ENCODE results near the gene NF2.

DNA sequence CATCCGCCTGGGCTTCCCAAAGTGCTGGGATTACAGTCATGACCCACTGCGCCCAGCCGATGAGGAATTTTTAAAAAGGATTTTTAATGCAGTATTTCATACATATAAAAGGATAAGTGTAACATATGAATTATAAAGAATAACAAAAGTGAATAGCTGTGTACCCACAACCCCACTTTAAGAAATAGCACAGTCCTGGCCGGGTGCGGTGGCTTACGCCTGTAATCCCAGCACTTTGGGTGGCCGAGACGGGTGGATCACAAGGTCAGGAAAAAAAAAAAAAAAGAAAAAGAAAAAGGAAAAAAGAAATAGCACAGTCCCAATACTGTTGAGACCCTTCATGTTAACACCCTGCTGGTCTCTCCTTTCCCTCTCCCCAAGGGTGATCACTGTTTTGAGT, 62.1 kb downstream of the NF2 start:
- TF ChIP-seq, protein P1, sequence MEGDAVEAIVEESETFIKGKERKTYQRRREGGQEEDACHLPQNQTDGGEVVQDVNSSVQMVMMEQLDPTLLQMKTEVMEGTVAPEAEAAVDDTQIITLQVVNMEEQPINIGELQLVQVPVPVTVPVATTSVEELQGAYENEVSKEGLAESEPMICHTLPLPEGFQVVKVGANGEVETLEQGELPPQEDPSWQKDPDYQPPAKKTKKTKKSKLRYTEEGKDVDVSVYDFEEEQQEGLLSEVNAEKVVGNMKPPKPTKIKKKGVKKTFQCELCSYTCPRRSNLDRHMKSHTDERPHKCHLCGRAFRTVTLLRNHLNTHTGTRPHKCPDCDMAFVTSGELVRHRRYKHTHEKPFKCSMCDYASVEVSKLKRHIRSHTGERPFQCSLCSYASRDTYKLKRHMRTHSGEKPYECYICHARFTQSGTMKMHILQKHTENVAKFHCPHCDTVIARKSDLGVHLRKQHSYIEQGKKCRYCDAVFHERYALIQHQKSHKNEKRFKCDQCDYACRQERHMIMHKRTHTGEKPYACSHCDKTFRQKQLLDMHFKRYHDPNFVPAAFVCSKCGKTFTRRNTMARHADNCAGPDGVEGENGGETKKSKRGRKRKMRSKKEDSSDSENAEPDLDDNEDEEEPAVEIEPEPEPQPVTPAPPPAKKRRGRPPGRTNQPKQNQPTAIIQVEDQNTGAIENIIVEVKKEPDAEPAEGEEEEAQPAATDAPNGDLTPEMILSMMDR (conservative IDR thresholded peaks at IDR 0.05; ENCODE audit: low read depth in 2 of 2), result no peak
- TF ChIP-seq EZH2 (IDR thresholded peaks at IDR 0.05; ENCODE audit: low read depth, unreplicated experiment) (no peak), CREB1 (CRISPR knock-in tag; IDR thresholded peaks at IDR 0.05; ENCODE audit: low read depth) (no peak), EZH2phosphoT487 (IDR thresholded peaks at IDR 0.05; ENCODE audit: unreplicated experiment) (no peak), POLR2AphosphoS5 (IDR thresholded peaks at IDR 0.05; ENCODE audit: low read depth) (no peak), REST (IDR thresholded peaks at IDR 0.05; ENCODE audit: unreplicated experiment) (no peak), JUNB (IDR thresholded peaks at IDR 0.05; ENCODE audit: unreplicated experiment) (no peak), ZNF114 (CRISPR knock-in tag; IDR thresholded peaks at IDR 0.05) (no peak)
- TF ChIP-seq, protein P2, sequence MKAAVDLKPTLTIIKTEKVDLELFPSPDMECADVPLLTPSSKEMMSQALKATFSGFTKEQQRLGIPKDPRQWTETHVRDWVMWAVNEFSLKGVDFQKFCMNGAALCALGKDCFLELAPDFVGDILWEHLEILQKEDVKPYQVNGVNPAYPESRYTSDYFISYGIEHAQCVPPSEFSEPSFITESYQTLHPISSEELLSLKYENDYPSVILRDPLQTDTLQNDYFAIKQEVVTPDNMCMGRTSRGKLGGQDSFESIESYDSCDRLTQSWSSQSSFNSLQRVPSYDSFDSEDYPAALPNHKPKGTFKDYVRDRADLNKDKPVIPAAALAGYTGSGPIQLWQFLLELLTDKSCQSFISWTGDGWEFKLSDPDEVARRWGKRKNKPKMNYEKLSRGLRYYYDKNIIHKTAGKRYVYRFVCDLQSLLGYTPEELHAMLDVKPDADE (IDR thresholded peaks at IDR 0.05), result no peak
